GM19351 (cell line): ENCODE measurements around the gene TEAD1.
"Not testable (repeated sequence)": the region's sequence is repeated elsewhere in the genome, so short reads cannot be mapped to it uniquely, and the experiment has no call there.

Source experiments
- ATAC-seq: cut with Tn5 transposase; IDR thresholded peaks from one replicate; pipeline ENCODE4 v1.9.1; 2021; ENCODE audit warnings: mild to moderate bottlenecking, moderate library complexity; ENCODE audit not compliant: unreplicated experiment

Gene TEAD1

GRCh38 chr11:12733091-12733490 is 58.9 kb downstream of the TEAD1 start:
- ATAC-seq = no peak

GRCh38 chr11:12734625-12735024 is 60.4 kb downstream of the TEAD1 start:
- ATAC-seq = no peak

DNA sequence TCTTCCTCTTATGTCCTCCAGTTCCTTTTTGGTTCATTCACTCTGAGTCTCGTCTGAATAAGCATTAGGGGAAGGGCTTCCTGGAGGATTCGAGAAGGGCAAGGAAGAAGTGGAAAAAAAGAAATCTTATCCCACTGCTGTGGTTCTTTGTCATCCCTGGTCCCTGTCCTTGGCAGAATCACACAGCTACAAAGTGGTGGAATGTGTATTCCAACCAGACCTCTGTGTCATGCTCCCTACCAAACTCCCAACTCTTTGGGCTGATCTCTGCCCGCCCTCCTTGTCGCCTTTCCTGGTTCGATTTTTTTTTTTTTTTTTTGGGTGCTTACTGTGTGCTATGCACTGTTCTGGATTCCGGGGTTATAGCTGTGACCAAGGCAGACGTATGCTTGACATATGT is 61.0 kb downstream of the TEAD1 start:
- no peak for ATAC-seq

DNA sequence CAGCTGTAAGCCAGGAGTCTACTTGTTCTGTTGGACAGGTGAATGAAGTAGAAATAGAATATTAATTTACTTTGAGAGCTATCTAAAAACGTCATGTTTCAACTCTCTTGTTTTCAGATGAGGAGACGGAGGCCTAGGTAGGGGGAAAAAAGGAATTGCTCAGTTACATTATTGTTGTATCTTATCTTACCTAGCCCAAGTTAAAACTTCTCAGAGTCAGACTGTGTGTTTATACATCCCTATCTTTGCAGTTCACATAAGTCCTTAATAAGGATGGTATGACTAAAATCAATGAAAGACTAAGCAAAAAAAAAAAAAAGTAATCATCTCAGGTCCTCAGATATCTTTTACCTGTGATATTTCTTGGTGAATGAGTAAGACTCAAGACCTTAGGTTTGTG is 62.8 kb downstream of the TEAD1 start:
- no peak for ATAC-seq

DNA sequence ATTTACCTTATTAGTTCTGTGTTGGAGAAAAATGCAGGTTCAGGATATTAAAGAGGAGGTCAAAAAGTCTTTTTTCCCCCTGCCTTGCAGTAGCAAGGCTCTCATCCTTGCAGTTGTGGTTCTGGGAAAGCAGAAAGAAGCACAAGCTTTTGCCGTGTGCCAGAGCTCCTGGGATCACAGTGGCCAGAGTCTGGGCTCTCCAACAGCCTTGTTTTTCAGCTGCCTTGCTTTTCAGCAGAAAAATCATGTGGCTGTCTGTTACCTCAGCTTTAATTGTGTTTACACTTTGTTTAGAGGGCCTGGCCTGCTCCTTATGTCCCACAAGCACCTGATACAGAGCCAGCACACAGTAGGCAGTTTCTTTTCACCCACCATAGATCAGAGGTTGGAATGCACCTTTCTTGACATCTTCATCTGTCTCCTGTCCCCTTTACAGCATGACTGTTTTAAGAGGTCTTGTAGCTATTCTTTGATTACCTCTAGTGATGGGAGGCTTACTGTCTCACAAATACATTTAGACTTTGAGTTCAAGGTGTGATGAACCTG is 67.5 kb downstream of the TEAD1 start:
- no peak for ATAC-seq

DNA sequence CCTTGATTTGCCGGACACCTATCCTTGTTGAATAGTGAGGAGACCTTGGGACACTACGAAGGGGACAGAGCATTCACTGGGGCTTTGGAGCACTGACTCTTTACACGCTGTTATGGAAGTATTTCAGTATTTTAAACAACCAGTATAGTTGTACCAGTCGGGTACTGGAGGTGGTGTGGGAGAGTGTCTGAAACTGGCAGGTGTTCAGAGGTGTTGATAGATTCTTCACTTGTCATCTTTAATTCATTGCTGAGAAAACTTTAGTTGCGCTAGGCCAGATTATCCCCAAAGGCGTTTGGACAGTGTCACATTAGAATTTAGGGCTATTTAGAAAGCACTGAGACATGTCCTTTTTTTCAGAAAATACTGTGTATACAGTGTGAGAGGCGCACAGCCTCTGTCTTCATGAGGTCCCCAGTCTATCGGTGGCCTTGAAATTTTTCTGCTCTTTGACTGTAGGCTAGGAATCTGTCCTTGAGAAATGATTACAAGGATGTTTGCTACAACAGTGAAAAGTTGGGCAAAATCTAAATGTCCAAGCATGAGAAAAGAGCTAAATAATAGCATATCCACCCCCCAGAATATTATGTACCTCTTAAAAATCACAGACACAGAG is 69.7 kb downstream of the TEAD1 start:
- no peak for ATAC-seq

GRCh38 chr11:12744826-12745502 is 70.7 kb downstream of the TEAD1 start:
- no peak for ATAC-seq

- ATAC-seq = no peak
Observed at GRCh38 chr11:12745787-12746186, 71.6 kb downstream of the TEAD1 start.

DNA sequence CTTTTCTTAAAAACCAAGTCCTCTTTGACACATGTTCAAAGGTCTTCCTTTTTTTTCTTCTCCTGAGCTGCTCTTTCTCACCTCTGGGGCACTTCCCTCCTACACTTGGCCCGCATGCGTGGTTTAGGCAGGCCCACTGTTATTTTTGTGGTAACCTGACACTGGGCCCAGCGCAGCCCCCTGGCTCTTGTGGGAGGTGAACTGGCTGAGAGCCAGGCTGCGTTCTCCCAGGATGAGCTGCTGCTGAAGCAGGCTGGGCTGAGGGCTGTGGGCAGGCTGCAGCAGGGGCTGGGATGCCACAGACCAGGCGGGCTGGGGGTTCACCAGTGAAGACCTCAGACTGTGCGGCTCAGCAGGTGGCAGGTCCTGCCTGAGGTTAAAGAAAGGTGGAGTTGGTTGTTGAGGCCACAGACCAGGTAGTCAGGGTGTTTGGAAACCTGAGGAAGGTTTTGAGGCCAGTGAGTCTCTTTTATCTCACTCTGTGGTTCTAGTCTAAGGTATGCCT is 72.4 kb downstream of the TEAD1 start:
- ATAC-seq = no peak

- no peak for ATAC-seq
Observed at GRCh38 chr11:12748561-12748960, 74.3 kb downstream of the TEAD1 start.

DNA sequence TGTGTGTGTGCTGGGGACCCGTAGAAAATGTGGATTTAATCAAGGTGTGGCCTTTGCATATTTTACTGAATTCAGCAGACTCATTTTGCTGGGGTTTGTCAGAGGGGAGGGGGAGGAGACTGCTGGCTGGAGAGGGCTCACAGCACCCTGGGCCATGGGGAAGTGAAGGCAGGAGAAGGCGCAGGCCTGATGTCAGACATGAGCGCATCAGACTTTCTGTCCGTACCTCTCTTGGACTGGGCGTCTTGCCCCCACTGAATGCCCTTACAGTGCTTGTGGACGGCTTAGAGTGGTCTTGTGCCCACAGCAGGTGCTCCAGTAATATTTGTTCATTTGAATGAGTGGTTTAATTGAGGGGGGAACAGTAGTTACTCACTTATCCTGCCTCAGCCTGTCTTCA is 75.2 kb downstream of the TEAD1 start:
- no peak for ATAC-seq

GRCh38 chr11:12750181-12750580 is 76.0 kb downstream of the TEAD1 start:
- no peak for ATAC-seq

DNA sequence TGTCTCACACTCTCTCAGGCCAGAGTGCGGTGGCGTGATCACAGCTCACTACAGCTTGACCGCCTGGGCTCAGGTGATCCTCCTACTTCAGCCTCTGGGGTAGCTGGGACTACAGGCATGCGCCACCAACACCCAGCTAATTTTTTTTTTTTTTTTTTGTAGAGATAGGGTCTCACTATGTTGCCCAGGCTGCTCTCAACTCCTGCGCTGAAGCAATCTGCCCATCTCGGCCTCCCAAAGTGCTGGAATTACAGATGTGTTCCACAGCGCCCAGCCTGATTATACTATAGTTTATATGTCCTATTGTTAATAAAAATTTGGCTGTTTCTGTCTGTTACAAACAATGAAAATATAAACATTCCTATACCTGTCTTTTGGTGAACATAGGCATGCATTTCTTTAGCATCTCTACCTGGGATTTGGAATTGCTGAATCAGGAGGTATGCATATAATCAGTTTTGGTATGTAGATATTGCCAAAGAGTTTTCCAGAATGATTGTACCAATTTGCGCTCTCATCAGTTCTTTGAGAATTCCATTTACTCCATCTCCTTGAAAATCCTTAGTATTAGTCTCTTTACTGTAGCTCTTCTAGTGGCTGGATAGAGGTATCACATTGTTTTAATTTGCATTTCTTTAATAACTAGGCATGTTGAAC is 78.8 kb downstream of the TEAD1 start:
- no peak for ATAC-seq

GRCh38 chr11:12754021-12754420 is 79.8 kb downstream of the TEAD1 start:
- no peak for ATAC-seq

- no peak for ATAC-seq
Observed at GRCh38 chr11:12754582-12755234, 80.5 kb downstream of the TEAD1 start.

GRCh38 chr11:12755510-12756453 is 81.6 kb downstream of the TEAD1 start:
- ATAC-seq = no peak

DNA sequence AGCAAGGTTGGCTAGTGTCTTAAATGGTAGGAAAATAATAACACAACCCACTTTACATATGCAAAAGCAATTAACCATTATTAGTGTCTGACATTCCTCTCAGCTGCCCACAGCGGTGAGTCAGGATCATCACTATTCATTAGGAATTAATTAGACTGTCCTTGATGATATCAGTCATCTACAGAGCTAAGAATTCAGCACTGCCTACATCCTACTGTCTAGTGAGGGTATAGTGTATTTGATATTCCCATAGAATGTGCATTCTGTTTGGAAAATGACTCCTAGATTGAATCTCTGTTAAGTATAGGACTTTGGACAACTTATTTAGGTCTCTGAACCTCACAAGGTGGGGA is 82.2 kb downstream of the TEAD1 start:
- no peak for ATAC-seq

GRCh38 chr11:12756867-12757266 is 82.6 kb downstream of the TEAD1 start:
- ATAC-seq = no peak

- ATAC-seq = no peak
Observed at GRCh38 chr11:12757416-12757815, 83.2 kb downstream of the TEAD1 start.

- ATAC-seq = not testable (repeated sequence)
Observed at GRCh38 chr11:12758117-12758516, 83.9 kb downstream of the TEAD1 start.
